Activated T-cell treated with anti-CD3 and anti-CD28 coated beads for 1 hour (primary cell): Measurements from ENCODE around the gene FKBP15.
"Not testable (repeated sequence)": the region's sequence is repeated elsewhere in the genome, so short reads cannot be mapped to it uniquely, and the experiment has no call there.

Experiments used
- DNase-seq: peaks from one replicate; pipeline ENCODE4 v3.0.0-alpha.2; 2020; ENCODE audit warnings: low read depth

Gene FKBP15

GRCh38 chr9:113178087-113178486 lies 43.0 kb downstream of the FKBP15 start:
- DNase-seq, result no peak

- no peak for DNase-seq
These were observed 43.8 kb downstream of the FKBP15 start for GRCh38 chr9:113177251-113177650.

GRCh38 chr9:113176803-113177202 lies 44.3 kb downstream of the FKBP15 start:
- no peak for DNase-seq

GRCh38 chr9:113173341-113173740 lies 47.7 kb downstream of the FKBP15 start:
- no peak for DNase-seq

- DNase-seq, result no peak
These were observed 52.3 kb downstream of the FKBP15 start for GRCh38 chr9:113168809-113169208.

- no peak for DNase-seq
These were observed 55.0 kb downstream of the FKBP15 start for GRCh38 chr9:113166039-113166438.

GRCh38 chr9:113164536-113165300 lies 56.4 kb downstream of the FKBP15 start:
- no peak for DNase-seq

GRCh38 chr9:113163001-113163400 lies 58.1 kb downstream of the FKBP15 start:
- DNase-seq, result no peak

GRCh38 chr9:113160571-113160970 lies 60.5 kb downstream of the FKBP15 start:
- DNase-seq, result no peak

GRCh38 chr9:113158446-113158845 lies 62.6 kb downstream of the FKBP15 start:
- no peak for DNase-seq

- DNase-seq, result no peak
These were observed 64.2 kb downstream of the FKBP15 start for GRCh38 chr9:113156880-113157279.

GRCh38 chr9:113155911-113156588 lies 65.0 kb downstream of the FKBP15 start:
- DNase-seq, result no peak

GRCh38 chr9:113154946-113155345 lies 66.1 kb downstream of the FKBP15 start:
- no peak for DNase-seq

- DNase-seq, result no peak
These were observed 66.6 kb downstream of the FKBP15 start for GRCh38 chr9:113154471-113154870.

GRCh38 chr9:113153599-113153998 lies 67.5 kb downstream of the FKBP15 start:
- no peak for DNase-seq

- DNase-seq, result no peak
These were observed 68.4 kb downstream of the FKBP15 start for GRCh38 chr9:113152699-113153098.

- DNase-seq, result no peak
These were observed 69.1 kb downstream of the FKBP15 start for GRCh38 chr9:113151696-113152630.

GRCh38 chr9:113150670-113151611 lies 70.1 kb downstream of the FKBP15 start, which contains the start of gene SLC31A2:
Gene SLC31A2 (plus strand): TSS chr9:113151007. CDS start chr9:113151075, 68 bp downstream.
- peak; percentile 79 for DNase-seq

GRCh38 chr9:113149561-113149960 lies 71.5 kb downstream of the FKBP15 start:
- DNase-seq, result not testable (repeated sequence)

GRCh38 chr9:113148781-113149510 lies 72.1 kb downstream of the FKBP15 start:
- no peak for DNase-seq

- DNase-seq, result no peak
These were observed 72.7 kb downstream of the FKBP15 start for GRCh38 chr9:113148372-113148705.
